ENCODE data around the gene PIBF1. TPM values are rescaled to one million over a fixed set of nuclear protein-coding genes. Genes with fewer than 3 reads are reported as not detected.
"Not testable (repeated sequence)": the region's sequence is repeated elsewhere in the genome, so short reads cannot be mapped to it uniquely, and the experiment has no call there.

Gene PIBF1
- total RNA-seq, 1 donor from 2014 or later = 28.3 TPM

- Histone ChIP-seq H3K4me1 (no peaks in the 10 kb centered on the region), H3K9me3 (no peaks in the 10 kb centered on the region), H3K27ac (no peak overlapping the region), H3K36me3 (peaks cover 7% of the 10 kb centered on the region), H3K4me3 (no peak overlapping the region), H3K27me3 (no peaks in the 10 kb centered on the region)
- TF ChIP-seq CTCF (IDR thresholded peaks at IDR 0.05) = no peak
- DNase-seq = no peak
- no peak for ATAC-seq
- intact Hi-C loops (cut with DNase I) = no loop called here
Measured at GRCh38 chr13:72890546-72890945, 108.6 kb downstream of the PIBF1 start.

GRCh38 chr13:72891423-72891822 lies 109.5 kb downstream of the PIBF1 start:
- H3K4me1 ChIP-seq = no peaks in the 10 kb centered on the region
- H3K4me3 ChIP-seq = no peak overlapping the region
- intact Hi-C loops (cut with DNase I) = no loop called here
- no peak for TF ChIP-seq CTCF (IDR thresholded peaks at IDR 0.05)
- DNase-seq (no peak), ATAC-seq (no peak)
- no peak overlapping the region for H3K27ac ChIP-seq
- H3K36me3 ChIP-seq = peaks cover 7% of the 10 kb centered on the region
- no peaks in the 10 kb centered on the region for H3K9me3 ChIP-seq
- no peaks in the 10 kb centered on the region for H3K27me3 ChIP-seq

GRCh38 chr13:72896869-72897268 lies 114.9 kb downstream of the PIBF1 start:
- no peak overlapping the region for H3K27ac ChIP-seq
- no peaks in the 10 kb centered on the region for H3K4me1 ChIP-seq
- no peaks in the 10 kb centered on the region for H3K27me3 ChIP-seq
- no peak for ATAC-seq
- no peak for DNase-seq
- no peaks in the 10 kb centered on the region for H3K9me3 ChIP-seq
- no peak overlapping the region for H3K4me3 ChIP-seq
- TF ChIP-seq CTCF (IDR thresholded peaks at IDR 0.05) = no peak
- intact Hi-C loops (cut with DNase I) = no loop called here
- peaks cover 7% of the 10 kb centered on the region for H3K36me3 ChIP-seq

- H3K9me3 ChIP-seq; H3K36me3 ChIP-seq; H3K4me1 ChIP-seq; H3K27me3 ChIP-seq; intact Hi-C loops (cut with DNase I); H3K27ac ChIP-seq; ATAC-seq; DNase-seq; H3K4me3 ChIP-seq: not testable (repeated sequence)
Measured at GRCh38 chr13:72901546-72901945, 119.6 kb downstream of the PIBF1 start.

GRCh38 chr13:72908416-72908815 lies 126.5 kb downstream of the PIBF1 start:
- ATAC-seq (no peak), DNase-seq (no peak)
- peaks cover 37% of the 10 kb centered on the region for H3K36me3 ChIP-seq
- no peaks in the 10 kb centered on the region for H3K27me3 ChIP-seq
- H3K27ac ChIP-seq = no peak overlapping the region
- intact Hi-C loops (cut with DNase I) = no loop called here
- H3K4me1 ChIP-seq = no peaks in the 10 kb centered on the region
- TF ChIP-seq CTCF (IDR thresholded peaks at IDR 0.05) = no peak
- no peaks in the 10 kb centered on the region for H3K9me3 ChIP-seq
- H3K4me3 ChIP-seq = no peak overlapping the region

GRCh38 chr13:72911981-72912380 lies 130.0 kb downstream of the PIBF1 start:
- no peaks in the 10 kb centered on the region for H3K4me1 ChIP-seq
- no peaks in the 10 kb centered on the region for H3K9me3 ChIP-seq
- ATAC-seq (no peak), DNase-seq (no peak)
- intact Hi-C loops (cut with DNase I) = no loop called here
- no peak overlapping the region for H3K27ac ChIP-seq
- no peak for TF ChIP-seq CTCF (IDR thresholded peaks at IDR 0.05)
- peaks cover 41% of the 10 kb centered on the region for H3K36me3 ChIP-seq
- H3K4me3 ChIP-seq = no peak overlapping the region
- H3K27me3 ChIP-seq = no peaks in the 10 kb centered on the region

Data from upper lobe of right lung (tissue), 1 donor.